GM13976 (cell line): ENCODE measurements around the gene TMIE.

Experiments used
- DNase-seq: peaks from one replicate; pipeline ENCODE4 v3.0.0; 2012; ENCODE audit warnings: low spot score
- in situ Hi-C: fragments of 300-500 bp; cut with MboI; formaldehyde crosslinking; loops from one replicate; pipeline ENCODE4 v1.12.0; 2022; ENCODE audit warnings: low sequenced_read_pairs, mixed read lengths, inconsistent platforms; ENCODE audit not compliant: unreplicated experiment
- TF ChIP-seq, protein P1 (sequence below): IDR thresholded peaks from 2 replicates; pipeline ENCODE4 v1.5.1; 2012; ENCODE audit warnings: borderline replicate concordance, mild to moderate bottlenecking; ENCODE audit not compliant: insufficient read depth; ENCODE audit errors: extremely low read depth, missing control alignments, control extremely low read depth

The TMIE gene

DNA sequence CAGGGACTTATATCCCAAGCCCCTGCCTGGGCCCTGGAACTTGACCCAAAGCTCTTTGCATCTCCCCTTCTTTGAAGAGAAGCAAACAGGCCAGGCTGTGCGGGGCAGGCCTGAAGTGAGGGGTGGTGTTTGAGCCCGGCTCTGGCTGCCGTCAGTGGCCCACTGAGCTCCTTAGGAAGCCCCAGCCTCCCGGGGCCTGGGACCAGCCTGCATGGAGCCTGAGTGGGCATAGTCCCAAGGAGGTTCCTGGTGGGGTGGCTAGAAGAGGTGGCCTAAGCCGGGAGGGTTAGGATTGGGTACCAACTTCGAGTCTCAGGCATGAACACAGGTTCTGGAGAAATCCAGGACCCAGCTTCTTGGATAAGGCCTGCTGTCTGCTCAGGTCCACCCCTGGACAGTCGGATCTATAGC, 6.4 kb downstream of the TMIE start:
- in situ Hi-C loops: loop anchor here (25.0 kb wide), 2 partner anchors 180 to 655 kb away; partner anchors contain the start of gene PTH1R
- no peak for DNase-seq
- TF ChIP-seq, protein P1, sequence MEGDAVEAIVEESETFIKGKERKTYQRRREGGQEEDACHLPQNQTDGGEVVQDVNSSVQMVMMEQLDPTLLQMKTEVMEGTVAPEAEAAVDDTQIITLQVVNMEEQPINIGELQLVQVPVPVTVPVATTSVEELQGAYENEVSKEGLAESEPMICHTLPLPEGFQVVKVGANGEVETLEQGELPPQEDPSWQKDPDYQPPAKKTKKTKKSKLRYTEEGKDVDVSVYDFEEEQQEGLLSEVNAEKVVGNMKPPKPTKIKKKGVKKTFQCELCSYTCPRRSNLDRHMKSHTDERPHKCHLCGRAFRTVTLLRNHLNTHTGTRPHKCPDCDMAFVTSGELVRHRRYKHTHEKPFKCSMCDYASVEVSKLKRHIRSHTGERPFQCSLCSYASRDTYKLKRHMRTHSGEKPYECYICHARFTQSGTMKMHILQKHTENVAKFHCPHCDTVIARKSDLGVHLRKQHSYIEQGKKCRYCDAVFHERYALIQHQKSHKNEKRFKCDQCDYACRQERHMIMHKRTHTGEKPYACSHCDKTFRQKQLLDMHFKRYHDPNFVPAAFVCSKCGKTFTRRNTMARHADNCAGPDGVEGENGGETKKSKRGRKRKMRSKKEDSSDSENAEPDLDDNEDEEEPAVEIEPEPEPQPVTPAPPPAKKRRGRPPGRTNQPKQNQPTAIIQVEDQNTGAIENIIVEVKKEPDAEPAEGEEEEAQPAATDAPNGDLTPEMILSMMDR: no peak

DNA sequence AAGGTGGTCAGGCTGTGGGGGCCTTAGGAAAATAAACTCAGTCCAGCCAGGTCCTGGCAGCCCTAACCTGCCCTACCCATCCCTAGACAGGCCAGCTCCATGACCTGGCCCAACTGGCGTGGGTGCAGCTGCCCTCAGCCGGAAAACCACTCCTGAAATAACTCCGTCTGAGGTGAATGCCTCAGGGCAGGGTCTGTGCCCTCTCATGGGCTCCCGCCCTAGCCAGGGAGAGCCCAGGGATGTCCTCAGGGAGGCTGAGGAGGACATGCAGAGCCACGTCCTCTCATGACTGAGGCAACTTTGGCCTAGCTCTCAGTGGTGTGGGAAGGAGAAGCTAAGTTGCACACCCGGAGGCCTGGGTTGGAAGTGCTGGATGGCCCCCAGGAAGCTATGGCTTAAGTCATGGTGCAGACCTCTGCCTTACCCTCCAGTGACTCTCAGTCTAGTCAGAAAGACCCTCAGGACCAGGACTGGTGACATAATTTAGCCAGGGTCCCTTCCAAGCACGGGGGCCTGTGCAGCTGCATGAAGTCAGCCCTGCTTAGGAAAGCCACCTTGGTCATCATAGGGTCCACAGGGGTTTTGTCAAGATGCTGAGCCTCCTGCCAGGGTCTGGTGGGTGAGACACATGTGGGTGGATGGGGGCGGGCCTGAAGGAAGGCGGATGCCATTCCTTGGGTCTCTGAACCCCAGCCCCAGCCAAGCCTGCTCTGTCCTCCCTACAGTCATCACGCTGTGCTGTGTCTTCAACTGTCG, 7.4 kb downstream of the TMIE start:
- in situ Hi-C loops: loop anchor here (25.0 kb wide), 2 partner anchors 179 to 654 kb away; partner anchors contain the start of gene PTH1R
- no peak for DNase-seq
- TF ChIP-seq, protein P1: no peak

DNA sequence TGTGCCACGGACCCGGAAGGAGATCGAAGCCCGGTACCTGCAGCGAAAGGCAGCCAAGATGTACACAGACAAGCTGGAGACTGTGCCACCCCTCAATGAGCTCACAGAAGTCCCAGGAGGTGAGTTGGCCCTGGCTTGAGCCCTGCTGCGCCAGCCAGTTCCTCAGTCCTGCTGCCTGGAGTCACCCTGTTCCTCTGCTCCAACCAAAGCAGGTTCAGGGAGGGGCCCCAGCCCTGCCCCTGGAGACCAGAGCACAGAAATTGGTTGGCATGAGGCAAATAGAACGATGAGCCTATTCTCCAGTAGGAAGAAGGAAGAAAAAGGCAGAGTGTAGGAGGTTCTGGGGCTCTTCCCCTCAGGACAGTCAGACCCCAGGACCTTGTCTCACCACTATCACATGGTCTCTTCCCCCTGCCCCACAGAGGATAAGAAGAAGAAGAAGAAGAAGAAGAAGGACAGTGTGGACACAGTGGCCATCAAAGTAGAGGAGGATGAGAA, 8.0 kb downstream of the TMIE start:
- in situ Hi-C loops: loop anchor here (25.0 kb wide), 2 partner anchors 178 to 653 kb away; partner anchors contain the start of gene PTH1R
- no peak for DNase-seq
- TF ChIP-seq, protein P1: no peak

DNA sequence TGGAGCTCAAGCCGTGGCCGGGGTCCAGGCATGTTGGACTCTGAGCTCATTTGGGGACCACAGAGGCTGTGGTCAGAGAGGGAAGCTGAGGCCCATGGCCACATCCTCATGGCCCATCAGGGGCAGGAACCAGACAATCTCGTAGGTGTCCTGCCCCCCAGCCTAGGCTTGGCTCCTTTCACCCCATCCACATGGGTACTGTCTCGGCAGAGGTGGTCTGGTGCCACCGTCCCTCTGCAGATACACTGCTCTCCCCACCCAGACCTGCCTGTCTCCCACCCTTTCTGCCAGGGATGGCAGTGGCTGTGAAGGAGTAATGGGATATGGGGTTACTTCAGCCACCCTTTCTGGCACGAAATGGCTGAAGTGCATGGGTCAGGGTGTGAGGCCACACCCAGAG, 8.5 kb downstream of the TMIE start:
- no peak for DNase-seq
- in situ Hi-C loops: loop anchor here (25.0 kb wide), 2 partner anchors 178 to 653 kb away; partner anchors contain the start of gene PTH1R
- TF ChIP-seq, protein P1: no peak

DNA sequence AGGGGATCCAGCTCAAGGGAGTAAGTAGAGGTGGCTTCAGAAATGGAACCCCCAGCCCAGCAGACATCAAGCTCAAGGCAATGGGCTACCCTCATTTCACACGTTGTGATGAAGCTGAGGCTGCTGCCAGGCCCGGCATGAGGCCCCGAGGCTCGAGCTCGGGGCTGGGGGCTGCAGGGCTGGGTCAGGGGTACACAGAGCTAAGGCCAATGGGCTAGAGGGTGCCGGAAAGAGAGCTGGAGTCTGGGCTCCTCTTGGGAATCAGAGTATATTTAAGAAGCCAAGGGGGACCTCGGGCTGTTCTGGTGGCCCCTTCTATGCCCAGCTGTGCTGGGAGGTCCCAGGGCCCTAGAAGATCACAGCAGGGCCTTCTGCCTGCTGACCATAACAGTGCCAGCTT, 9.0 kb downstream of the TMIE start:
- in situ Hi-C loops: loop anchor here (25.0 kb wide), 2 partner anchors 177 to 652 kb away; partner anchors contain the start of gene PTH1R
- TF ChIP-seq, protein P1: no peak
- DNase-seq: no peak

DNA sequence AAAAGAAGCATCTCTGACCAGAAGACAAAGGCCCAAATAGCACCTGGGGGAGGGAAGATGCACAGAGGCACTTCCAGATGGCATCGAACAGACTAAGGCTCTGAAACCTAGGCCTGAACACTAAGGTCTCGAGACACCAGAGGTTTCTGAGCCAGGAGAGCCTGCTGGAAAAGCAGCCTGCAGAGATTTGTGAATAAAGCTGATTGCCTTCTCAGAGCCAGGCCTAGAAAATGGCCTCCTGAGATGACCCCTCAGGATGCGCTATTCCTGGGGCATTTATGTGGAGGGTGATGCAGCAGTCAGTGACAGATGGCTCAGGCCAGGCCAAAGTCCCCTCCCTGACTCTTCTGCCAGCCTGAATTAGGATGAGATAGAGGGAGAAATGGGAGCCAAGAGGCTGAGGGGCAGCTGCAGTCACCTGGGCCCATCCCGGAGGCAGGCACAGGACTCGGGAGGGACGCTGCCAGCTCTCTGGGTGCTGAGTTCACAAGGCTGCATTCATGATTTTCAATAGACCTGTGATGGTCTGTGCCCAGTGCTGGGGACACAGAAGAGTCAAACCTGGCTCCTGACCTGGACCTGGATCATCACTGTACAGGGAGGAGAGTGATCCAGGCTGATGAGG, 9.6 kb downstream of the TMIE start:
- in situ Hi-C loops: loop anchor here (25.0 kb wide), 2 partner anchors 177 to 652 kb away; partner anchors contain the start of gene PTH1R
- no peak for DNase-seq
- TF ChIP-seq, protein P1: no peak
